ENCODE measurements around the gene FAM204A.

Gene FAM204A

DNA sequence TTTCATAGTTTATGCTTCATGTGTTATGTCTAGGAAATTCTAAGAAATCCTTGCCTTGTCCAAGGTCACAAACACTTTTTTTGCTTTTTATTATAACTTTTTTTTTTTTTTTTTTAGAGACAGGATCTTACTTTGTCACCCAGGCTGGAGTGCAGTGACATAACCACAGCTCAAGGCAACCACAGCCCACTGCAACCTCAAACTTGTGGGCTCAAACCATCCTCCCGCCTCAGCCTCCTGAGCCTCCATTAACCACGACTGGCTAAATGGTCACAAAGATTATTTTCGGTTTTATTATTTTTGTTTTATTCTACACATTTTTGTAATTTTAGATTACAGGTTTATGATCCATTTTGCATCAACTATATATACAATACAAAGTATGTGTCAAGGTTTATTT is 7.1 kb upstream of the FAM204A start:
- no peak overlapping the region for H3K4me2 ChIP-seq (ENCODE audit: low read length)
- H3K79me2 ChIP-seq (ENCODE audit: control insufficient read depth, low read length) = no peaks in the 10 kb centered on the region
- H3K4me3 ChIP-seq (ENCODE audit: low read length) = no peak overlapping the region
- H3K9me3 ChIP-seq (ENCODE audit: control insufficient read depth, insufficient read depth, low read length) = no peaks in the 10 kb centered on the region
- no peaks in the 10 kb centered on the region for H3K9me2 ChIP-seq (replicated peaks; ENCODE audit: control insufficient read depth, low read length)
- no peaks in the 10 kb centered on the region for H4K20me1 ChIP-seq (ENCODE audit: control insufficient read depth, insufficient read depth, low read depth, low read length)
- H3K4me1 ChIP-seq (ENCODE audit: control insufficient read depth, low read length) = no peaks in the 10 kb centered on the region
- H3K36me3 ChIP-seq (ENCODE audit: control insufficient read depth, low read length) = no peaks in the 10 kb centered on the region
- peaks cover 6% of the 10 kb centered on the region; the same call in 1 of the 2 replicates for H3K27me3 ChIP-seq (ENCODE audit: control insufficient read depth, low read length)
- H3F3A ChIP-seq (ENCODE audit: control insufficient read depth, insufficient read depth) = no peaks in the 10 kb centered on the region
- H3K27ac ChIP-seq (ENCODE audit: low read depth, low read length) = no peak overlapping the region
- TF ChIP-seq EZH2phosphoT487 (IDR thresholded peaks at IDR 0.05; ENCODE audit: borderline replicate concordance, low read length) (no peak), CTCF (IDR thresholded peaks at IDR 0.05; ENCODE audit: low read depth, low read length, poor library complexity, severe bottlenecking) (no peak)

- no peak for TF ChIP-seq EZH2phosphoT487 (IDR thresholded peaks at IDR 0.05; ENCODE audit: borderline replicate concordance, low read length)
- no peak for TF ChIP-seq CTCF (IDR thresholded peaks at IDR 0.05; ENCODE audit: low read depth, low read length, poor library complexity, severe bottlenecking)
- H4K20me1 ChIP-seq (ENCODE audit: control insufficient read depth, insufficient read depth, low read depth, low read length) = no peaks in the 10 kb centered on the region
Measured at GRCh38 chr10:118343549-118343948, 1.4 kb upstream of the FAM204A start.

GRCh38 chr10:118343115-118343514 is 991 bp upstream of the FAM204A start:
- no peaks in the 10 kb centered on the region for H3K27me3 ChIP-seq (ENCODE audit: control insufficient read depth, low read length)
- no peaks in the 10 kb centered on the region for H3F3A ChIP-seq (ENCODE audit: control insufficient read depth, insufficient read depth)
- H3K4me2 ChIP-seq (ENCODE audit: low read length) = no peak overlapping the region
- H3K9me2 ChIP-seq (replicated peaks; ENCODE audit: control insufficient read depth, low read length) = no peaks in the 10 kb centered on the region
- H3K27ac ChIP-seq (ENCODE audit: low read depth, low read length) = no peak overlapping the region
- H3K9me3 ChIP-seq (ENCODE audit: control insufficient read depth, insufficient read depth, low read length) = no peaks in the 10 kb centered on the region
- peaks cover 18% of the 10 kb centered on the region for H3K36me3 ChIP-seq (ENCODE audit: control insufficient read depth, low read length)
- TF ChIP-seq EZH2phosphoT487 (IDR thresholded peaks at IDR 0.05; ENCODE audit: borderline replicate concordance, low read length) (no peak), CTCF (IDR thresholded peaks at IDR 0.05; ENCODE audit: low read depth, low read length, poor library complexity, severe bottlenecking) (no peak)
- no peak overlapping the region for H3K4me3 ChIP-seq (ENCODE audit: low read length)
- no peaks in the 10 kb centered on the region for H4K20me1 ChIP-seq (ENCODE audit: control insufficient read depth, insufficient read depth, low read depth, low read length)
- peaks cover 32% of the 10 kb centered on the region for H3K4me1 ChIP-seq (ENCODE audit: control insufficient read depth, low read length)
- peaks cover 40% of the 10 kb centered on the region for H3K79me2 ChIP-seq (ENCODE audit: control insufficient read depth, low read length)

More at GRCh38 chr10:118343549-118343948, 1.4 kb upstream of the FAM204A start:
- peaks cover 13% of the 10 kb centered on the region for H3K36me3 ChIP-seq (ENCODE audit: control insufficient read depth, low read length)
- H3K4me3 ChIP-seq (ENCODE audit: low read length) = no peak overlapping the region
- no peak overlapping the region for H3K4me2 ChIP-seq (ENCODE audit: low read length)
- H3K27me3 ChIP-seq (ENCODE audit: control insufficient read depth, low read length) = no peaks in the 10 kb centered on the region
- peaks cover 36% of the 10 kb centered on the region for H3K79me2 ChIP-seq (ENCODE audit: control insufficient read depth, low read length)
- no peaks in the 10 kb centered on the region for H3F3A ChIP-seq (ENCODE audit: control insufficient read depth, insufficient read depth)
- H3K27ac ChIP-seq (ENCODE audit: low read depth, low read length) = no peak overlapping the region
- peaks cover 29% of the 10 kb centered on the region for H3K4me1 ChIP-seq (ENCODE audit: control insufficient read depth, low read length)
- no peaks in the 10 kb centered on the region for H3K9me3 ChIP-seq (ENCODE audit: control insufficient read depth, insufficient read depth, low read length)
- no peaks in the 10 kb centered on the region for H3K9me2 ChIP-seq (replicated peaks; ENCODE audit: control insufficient read depth, low read length)
